Astrocyte (in vitro differentiated cells and primary cell): ENCODE measurements around the gene FHIT.

Experiments used
- EZH2 ChIP-seq: IDR thresholded peaks from 2 replicates; pipeline ENCODE4 v1.6.1; 2012; ENCODE audit warnings: mild to moderate bottlenecking, low read length, inconsistent platforms; ENCODE audit not compliant: insufficient read depth
- TF ChIP-seq, protein P1 (sequence below): IDR thresholded peaks from 2 replicates; pipeline ENCODE4 v1.5.1; 2011; ENCODE audit warnings: low read depth, mild to moderate bottlenecking, inconsistent platforms, low read length, moderate library complexity; ENCODE audit not compliant: insufficient read depth

DNA sequence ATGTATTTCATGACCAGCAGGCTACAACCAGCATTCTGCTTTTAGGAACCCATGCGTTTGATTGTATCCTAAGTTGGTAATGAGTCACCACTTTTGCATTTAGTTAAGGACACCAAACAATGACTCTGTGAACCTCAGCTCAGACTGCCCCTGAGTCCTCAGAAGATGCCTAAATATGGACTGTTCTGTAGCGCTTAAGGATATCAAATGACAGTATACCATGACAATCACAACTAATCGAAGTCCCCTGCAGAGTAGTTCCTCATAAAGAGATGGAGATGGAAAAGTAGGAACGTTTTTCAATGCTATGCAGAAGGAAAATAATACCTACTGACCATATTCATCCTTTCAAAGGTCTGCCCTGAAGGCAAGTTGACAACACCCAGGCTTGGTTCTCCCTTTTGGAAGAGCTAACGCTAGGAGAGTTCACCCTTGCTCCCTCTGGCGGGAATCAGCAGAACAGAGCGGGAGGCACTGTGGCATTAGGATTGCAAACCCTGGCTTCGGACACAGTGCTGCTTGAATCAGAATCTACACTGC lies 508.6 kb downstream of the FHIT start:
- TF ChIP-seq, protein P1, sequence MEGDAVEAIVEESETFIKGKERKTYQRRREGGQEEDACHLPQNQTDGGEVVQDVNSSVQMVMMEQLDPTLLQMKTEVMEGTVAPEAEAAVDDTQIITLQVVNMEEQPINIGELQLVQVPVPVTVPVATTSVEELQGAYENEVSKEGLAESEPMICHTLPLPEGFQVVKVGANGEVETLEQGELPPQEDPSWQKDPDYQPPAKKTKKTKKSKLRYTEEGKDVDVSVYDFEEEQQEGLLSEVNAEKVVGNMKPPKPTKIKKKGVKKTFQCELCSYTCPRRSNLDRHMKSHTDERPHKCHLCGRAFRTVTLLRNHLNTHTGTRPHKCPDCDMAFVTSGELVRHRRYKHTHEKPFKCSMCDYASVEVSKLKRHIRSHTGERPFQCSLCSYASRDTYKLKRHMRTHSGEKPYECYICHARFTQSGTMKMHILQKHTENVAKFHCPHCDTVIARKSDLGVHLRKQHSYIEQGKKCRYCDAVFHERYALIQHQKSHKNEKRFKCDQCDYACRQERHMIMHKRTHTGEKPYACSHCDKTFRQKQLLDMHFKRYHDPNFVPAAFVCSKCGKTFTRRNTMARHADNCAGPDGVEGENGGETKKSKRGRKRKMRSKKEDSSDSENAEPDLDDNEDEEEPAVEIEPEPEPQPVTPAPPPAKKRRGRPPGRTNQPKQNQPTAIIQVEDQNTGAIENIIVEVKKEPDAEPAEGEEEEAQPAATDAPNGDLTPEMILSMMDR: peak; percentile 59
- TF ChIP-seq EZH2: no peak
